ENCODE results near the gene FAM174B.

DNA sequence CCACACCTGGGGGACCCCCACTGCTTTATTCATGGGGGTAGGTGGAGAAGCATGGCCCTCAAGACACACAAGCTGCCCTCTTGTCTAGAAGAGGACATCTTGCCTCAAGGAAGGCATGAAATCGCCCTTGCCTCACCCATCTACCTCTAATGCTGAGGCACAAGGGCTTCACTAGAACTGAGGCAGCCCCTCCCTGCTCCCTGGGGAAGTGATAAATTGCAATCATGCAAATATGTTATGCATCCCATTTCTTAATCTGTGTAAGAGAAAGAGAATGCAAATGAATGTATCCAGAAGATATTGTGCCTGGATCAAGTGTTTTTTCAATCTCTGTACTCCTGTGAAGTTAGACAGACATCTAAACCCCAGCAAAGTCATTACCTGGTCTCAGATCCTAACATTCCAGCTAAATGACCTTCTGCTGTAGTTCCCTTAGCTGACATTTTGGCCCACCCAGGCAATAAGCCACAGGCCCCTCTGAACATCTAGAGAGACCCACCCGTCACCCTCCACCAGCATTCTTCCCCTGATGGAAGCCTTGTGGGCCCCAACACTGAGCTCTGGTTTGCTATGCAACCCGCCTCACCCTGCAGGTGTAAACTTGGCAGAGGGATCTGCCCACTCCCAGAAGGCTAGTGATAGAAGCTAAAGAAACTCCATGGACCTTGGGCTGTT, 53.8 kb downstream of the FAM174B start:
- TF ChIP-seq POLR2A (IDR thresholded peaks at IDR 0.05) = no peak
- TF ChIP-seq, protein P1, sequence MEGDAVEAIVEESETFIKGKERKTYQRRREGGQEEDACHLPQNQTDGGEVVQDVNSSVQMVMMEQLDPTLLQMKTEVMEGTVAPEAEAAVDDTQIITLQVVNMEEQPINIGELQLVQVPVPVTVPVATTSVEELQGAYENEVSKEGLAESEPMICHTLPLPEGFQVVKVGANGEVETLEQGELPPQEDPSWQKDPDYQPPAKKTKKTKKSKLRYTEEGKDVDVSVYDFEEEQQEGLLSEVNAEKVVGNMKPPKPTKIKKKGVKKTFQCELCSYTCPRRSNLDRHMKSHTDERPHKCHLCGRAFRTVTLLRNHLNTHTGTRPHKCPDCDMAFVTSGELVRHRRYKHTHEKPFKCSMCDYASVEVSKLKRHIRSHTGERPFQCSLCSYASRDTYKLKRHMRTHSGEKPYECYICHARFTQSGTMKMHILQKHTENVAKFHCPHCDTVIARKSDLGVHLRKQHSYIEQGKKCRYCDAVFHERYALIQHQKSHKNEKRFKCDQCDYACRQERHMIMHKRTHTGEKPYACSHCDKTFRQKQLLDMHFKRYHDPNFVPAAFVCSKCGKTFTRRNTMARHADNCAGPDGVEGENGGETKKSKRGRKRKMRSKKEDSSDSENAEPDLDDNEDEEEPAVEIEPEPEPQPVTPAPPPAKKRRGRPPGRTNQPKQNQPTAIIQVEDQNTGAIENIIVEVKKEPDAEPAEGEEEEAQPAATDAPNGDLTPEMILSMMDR (IDR thresholded peaks at IDR 0.05) = no peak

All from heart left ventricle (tissue), 13 donors.